Loucy (cell line): Measurements from ENCODE around the gene METAP1.

ENCODE experiments used
- CTCF ChIP-seq: fragments of 200-600 bp; sonication (generic); conservative IDR thresholded peaks from 2 replicates; pipeline ENCODE4 v1.5.1; 2014; ENCODE audit warnings: mild to moderate bottlenecking, antibody characterized with exemption, low read length
- EZH2phosphoT487 ChIP-seq: fragments of 200-600 bp; IDR thresholded peaks from 2 replicates; pipeline ENCODE4 v1.6.1; 2018; ENCODE audit warnings: antibody characterized with exemption, mild to moderate bottlenecking, moderate library complexity, borderline replicate concordance

GRCh38 chr4:98955229-98955628, 40.3 kb upstream of the METAP1 start:
- no peak for TF ChIP-seq CTCF
- TF ChIP-seq EZH2phosphoT487, result no peak
